OCI-LY7 (cell line): ENCODE results near the gene YBX2. TPM values are rescaled to one million over a fixed set of nuclear protein-coding genes. Genes with fewer than 3 reads are reported as not detected.
A peak's percentile ranks its signal among the peaks of the same experiment; 100 is the strongest.

Experiments
- BruUV-seq: library from RNA; stranded (reverse); fragments of 400-500 nt; replicated peaks from 2 replicates; lab custom pipeline; 2021; lab: Mats Ljungman, UMichigan
- CTCF ChIA-PET: fragments of 300-600 bp; sonication (Branson Sonifier 250); formaldehyde crosslinking; loops from one replicate; lab custom pipeline; 2022; ENCODE audit warnings: antibody characterized with exemption; ENCODE audit not compliant: unreplicated experiment; lab: Charles Lee
- POLR2A ChIA-PET: fragments of 300-600 bp; sonication (Branson Sonifier 250); formaldehyde crosslinking; loops from one replicate; lab custom pipeline; 2022; ENCODE audit warnings: antibody characterized with exemption; lab: Charles Lee
- DNase-seq: peaks from one replicate; pipeline ENCODE4 v3.0.0-alpha.2; 2015; ENCODE audit warnings: low spot score
- H2AFZ ChIP-seq: fragments of 200-600 bp; sonication (generic), shearing (Covaris generic); 2 replicates; pipeline ENCODE4 v1.6.1; 2014; ENCODE audit warnings: mild to moderate bottlenecking, antibody characterized with exemption, low read length, moderate library complexity
- H3K27ac ChIP-seq: fragments of 200-600 bp; sonication (generic); 2 replicates; pipeline ENCODE4 v1.5.1; 2014; ENCODE audit warnings: mixed run types, low read depth, mild to moderate bottlenecking, moderate library complexity, low read length, inconsistent platforms; ENCODE audit not compliant: poor library complexity, severe bottlenecking
- H3K36me3 ChIP-seq: fragments of 200-600 bp; sonication (generic); 2 replicates; pipeline ENCODE4 v1.6.1; 2014; ENCODE audit warnings: mild to moderate bottlenecking, antibody characterized with exemption, low read length, moderate library complexity, mixed read lengths; ENCODE audit not compliant: insufficient read depth
- H3K4me1 ChIP-seq: fragments of 200-600 bp; sonication (generic); 2 replicates; pipeline ENCODE4 v1.5.1; 2014; ENCODE audit warnings: mild to moderate bottlenecking, low read length; ENCODE audit not compliant: insufficient read depth, poor library complexity, severe bottlenecking
- H3K4me2 ChIP-seq: fragments of 200-600 bp; sonication (generic); 2 replicates; pipeline ENCODE4 v1.6.1; 2014; ENCODE audit warnings: mild to moderate bottlenecking, low read length
- H3K4me3 ChIP-seq: fragments of 200-600 bp; sonication (generic); 2 replicates; pipeline ENCODE4 v1.5.1; 2014; ENCODE audit warnings: mild to moderate bottlenecking, low read depth, low read length; ENCODE audit not compliant: poor library complexity, severe bottlenecking
- H3K79me2 ChIP-seq: fragments of 200-600 bp; sonication (generic); 2 replicates; pipeline ENCODE4 v1.6.1; 2016; ENCODE audit warnings: low read depth, mild to moderate bottlenecking, low read length, moderate library complexity, mixed read lengths; ENCODE audit not compliant: insufficient read depth
- H3K9me2 ChIP-seq: fragments of 200-600 bp; sonication (generic); 2 replicates; pipeline ENCODE4 v1.6.1; 2016; ENCODE audit warnings: mild to moderate bottlenecking, low read length, mixed read lengths; ENCODE audit not compliant: insufficient read depth
- H3K9me3 ChIP-seq: fragments of 200-600 bp; sonication (generic); 2 replicates; pipeline ENCODE4 v1.6.1; 2014; ENCODE audit warnings: mild to moderate bottlenecking, mixed run types, low read length, mixed read lengths
- H4K20me1 ChIP-seq: fragments of 200-600 bp; sonication (generic); 2 replicates; pipeline ENCODE4 v1.6.1; 2014; ENCODE audit warnings: mild to moderate bottlenecking, antibody characterized with exemption, low read length, moderate library complexity, mixed read lengths; ENCODE audit not compliant: insufficient read depth
- CTCF ChIP-seq: fragments of 200-600 bp; sonication (generic); conservative IDR thresholded peaks from 2 replicates; pipeline ENCODE4 v1.5.1; 2014; ENCODE audit warnings: mild to moderate bottlenecking, antibody characterized with exemption, low read length, moderate library complexity, mixed read lengths
- EZH2phosphoT487 ChIP-seq: fragments of 200-600 bp; sonication (generic); IDR thresholded peaks from 2 replicates; pipeline ENCODE4 v1.6.1; 2018; ENCODE audit warnings: low read depth, borderline replicate concordance, mild to moderate bottlenecking, mixed run types, antibody characterized with exemption, low read length, moderate library complexity, mixed read lengths
- intact Hi-C: fragments of 100-400 bp; cut with micrococcal nuclease; formaldehyde crosslinking; loops from one replicate; pipeline ENCODE4 v1.10.0; 2022; ENCODE audit not compliant: unreplicated experiment
- total RNA-seq, 2 experiments: library from RNA; depleted of rRNA in 1 of 2; stranded (reverse); fragments of >200 nt in 1 of 2; shearing (Covaris generic) in 1 of 2; gene quantifications; 2 replicates each; pipeline ENCODE4 v1.2.3, GENCODE V29; 2014 to 2022

Gene YBX2
- total RNA-seq, 2 experiments from 2014 or later: 6.7 to 9.8 TPM

- BruUV-seq: no TSS peak
- Histone ChIP-seq H3K27ac (no peak overlapping the region), H3K4me3 (no peak overlapping the region), H2AFZ (no peak overlapping the region), H3K4me2 (no peak overlapping the region), H3K4me1 (peaks cover 29% of the 10 kb centered on the region), H3K9me3 (no peaks in the 10 kb centered on the region), H3K36me3 (peaks cover 84% of the 10 kb centered on the region), H4K20me1 (peaks cover 4% of the 10 kb centered on the region; the same call in 1 of the 2 replicates), H3K79me2 (peaks cover 9% of the 10 kb centered on the region; the same call in 1 of the 2 replicates), H3K9me2 (no peaks in the 10 kb centered on the region)
- intact Hi-C loops: loop anchor here (5.0 kb wide), 1 partner anchor 35 kb away; the partner anchor contains the start of gene KCTD11
- POLR2A ChIA-PET: no interaction called here
- CTCF ChIA-PET: no interaction called here
- TF ChIP-seq EZH2phosphoT487: no peak
- DNase-seq: no peak
These were observed 22.8 kb upstream of the YBX2 start for GRCh38 chr17:7317161-7317803.

- intact Hi-C loops: loop anchor here (5.0 kb wide), 1 partner anchor 37 kb away; the partner anchor contains the start of gene KCTD11
- H3K27ac ChIP-seq: peak overlapping the region; percentile 79
- no TSS peak for BruUV-seq
- no peak for DNase-seq
- H3K4me2 ChIP-seq: peak overlapping the region; percentile 96
- H4K20me1 ChIP-seq: peaks cover 7% of the 10 kb centered on the region
- no peaks in the 10 kb centered on the region for H3K9me3 ChIP-seq
- H2AFZ ChIP-seq: no peak overlapping the region; the same call in 1 of the 2 replicates
- H3K36me3 ChIP-seq: peaks cover 82% of the 10 kb centered on the region
- no peaks in the 10 kb centered on the region for H3K9me2 ChIP-seq
- peaks cover 40% of the 10 kb centered on the region for H3K4me1 ChIP-seq
- CTCF ChIA-PET: interaction anchor here (0.5 kb wide), 1 partner anchor 109 kb away, joined by 4 read pairs; the partner anchor contains the start of gene SPEM2
- peaks cover 19% of the 10 kb centered on the region for H3K79me2 ChIP-seq
- POLR2A ChIA-PET: interaction anchor here (0.8 to 1.7 kb wide), 3 partner anchors 15 to 88 kb away, joined by 4 to 10 read pairs (median 6); partner anchors contain the start of genes ACAP1 and TMEM256
- TF ChIP-seq EZH2phosphoT487 (no peak), CTCF (no peak)
- peak overlapping the region; percentile 95 for H3K4me3 ChIP-seq
These were observed 21.3 kb upstream of the YBX2 start for GRCh38 chr17:7315570-7316235.

GRCh38 chr17:7314719-7315569 is 20.5 kb upstream of the YBX2 start, which contains the start of gene GPS2:
TSS of gene GPS2 (minus strand) at chr17:7315360. CDS start at chr17:7315052, 308 bp downstream.
- CTCF ChIA-PET: no interaction called here
- Histone ChIP-seq H3K4me2 (peak within 1 kb of the TSS; percentile 96), H3K4me3 (peak within 1 kb of the TSS; percentile 95), H3K79me2 (peaks cover 27% of the 10 kb centered on the region), H3K4me1 (peaks cover 47% of the 10 kb centered on the region), H4K20me1 (peaks cover 15% of the 10 kb centered on the region), H3K27ac (peak within 1 kb of the TSS; percentile 79), H3K9me2 (no peaks in the 10 kb centered on the region), H3K36me3 (peaks cover 82% of the 10 kb centered on the region), H2AFZ (no peak within 1 kb of the TSS; the same call in 1 of the 2 replicates), H3K9me3 (no peaks in the 10 kb centered on the region)
- POLR2A ChIA-PET: interaction anchor here (0.8 to 2.6 kb wide), 4 partner anchors 15 to 89 kb away, joined by 4 to 12 read pairs (median 8); partner anchors contain the start of genes ACAP1, NEURL4 and TMEM256
- BruUV-seq: no TSS peak
- intact Hi-C loops: loop anchor here (5.0 kb wide), 1 partner anchor 37 kb away; the partner anchor contains the start of gene KCTD11
- TF ChIP-seq CTCF (no peak), EZH2phosphoT487 (no peak)
- peak; percentile 91 for DNase-seq
